Measurements from ENCODE around the gene EAF1.
"Not testable (repeated sequence)": the region's sequence is repeated elsewhere in the genome, so short reads cannot be mapped to it uniquely, and the experiment has no call there.

Gene EAF1

DNA sequence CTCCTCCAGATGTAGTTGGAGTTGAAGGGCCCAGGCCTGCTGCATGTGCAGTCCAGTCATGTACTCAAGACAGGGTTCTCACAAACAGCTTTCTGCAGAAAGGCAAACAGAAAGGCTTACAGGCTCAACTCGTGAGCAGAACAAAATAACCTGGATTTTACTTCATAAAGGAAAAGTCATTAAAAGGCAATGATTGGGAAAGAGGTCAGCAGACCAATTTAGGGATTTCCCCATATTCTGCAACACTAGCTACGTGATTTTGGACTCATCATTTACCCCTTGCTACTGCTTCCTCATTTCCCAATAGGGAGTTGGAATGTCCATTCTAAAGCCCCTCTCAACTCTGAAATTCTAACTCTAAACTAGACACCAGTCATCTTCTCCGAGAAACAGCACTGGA, 18.2 kb upstream of the EAF1 start:
- no peak for DNase-seq

DNA sequence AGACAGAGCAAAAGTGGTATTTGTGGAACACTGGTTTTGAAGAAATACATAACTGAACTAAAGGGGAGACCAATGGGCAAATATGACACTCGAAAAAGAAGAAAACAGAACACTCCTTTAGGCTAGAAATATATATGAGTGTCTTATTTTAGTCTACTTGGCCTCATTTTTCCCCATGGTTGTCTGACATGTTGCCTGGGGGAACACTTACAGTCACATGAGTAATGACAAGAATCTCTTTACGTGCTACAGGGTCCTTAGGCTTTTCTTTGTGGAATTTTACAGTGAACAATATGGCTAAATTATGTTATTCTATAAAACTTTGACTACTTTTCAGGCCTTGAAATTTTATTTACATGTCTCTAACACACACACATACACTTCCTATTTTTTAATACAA, 17.6 kb upstream of the EAF1 start:
- DNase-seq = no peak

DNA sequence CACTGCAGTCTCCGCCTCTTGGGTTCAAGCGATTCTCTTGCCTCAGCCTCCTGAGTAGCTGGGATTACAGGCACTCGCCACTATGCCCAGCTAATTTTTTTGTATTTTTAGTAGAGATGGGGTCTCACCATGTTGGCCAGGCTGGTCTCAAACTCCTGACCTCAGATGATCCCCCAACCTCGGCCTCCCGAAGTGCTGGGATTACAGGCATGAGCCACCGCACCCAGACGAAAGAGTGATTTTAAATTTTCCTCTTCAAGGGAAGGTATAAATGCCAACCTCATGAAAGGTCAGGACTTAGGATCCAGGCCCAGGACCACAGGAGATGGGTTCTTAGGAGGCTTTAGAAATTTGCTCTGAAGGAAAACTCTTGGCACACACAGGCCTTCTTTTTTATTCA, 16.4 kb upstream of the EAF1 start:
- not testable (repeated sequence) for DNase-seq

DNA sequence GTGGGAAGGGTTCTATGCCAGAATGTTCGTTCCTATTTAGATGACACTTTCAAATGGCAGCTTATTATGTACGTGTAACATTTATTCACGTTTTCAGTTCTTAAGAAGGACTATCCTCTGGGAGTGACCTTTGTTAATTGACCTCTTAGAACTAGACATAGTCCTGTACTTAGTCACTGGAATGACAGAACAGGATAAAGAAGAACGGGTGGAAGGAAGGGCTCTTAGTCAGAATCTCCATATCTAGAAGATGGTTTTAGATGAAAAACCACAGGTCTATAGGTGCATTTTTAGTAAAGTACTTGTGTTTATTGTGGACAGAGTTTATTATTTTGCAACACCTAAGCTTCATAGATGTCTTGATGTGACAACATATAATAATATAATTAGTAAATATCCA, 6.5 kb upstream of the EAF1 start:
- no peak for DNase-seq

DNA sequence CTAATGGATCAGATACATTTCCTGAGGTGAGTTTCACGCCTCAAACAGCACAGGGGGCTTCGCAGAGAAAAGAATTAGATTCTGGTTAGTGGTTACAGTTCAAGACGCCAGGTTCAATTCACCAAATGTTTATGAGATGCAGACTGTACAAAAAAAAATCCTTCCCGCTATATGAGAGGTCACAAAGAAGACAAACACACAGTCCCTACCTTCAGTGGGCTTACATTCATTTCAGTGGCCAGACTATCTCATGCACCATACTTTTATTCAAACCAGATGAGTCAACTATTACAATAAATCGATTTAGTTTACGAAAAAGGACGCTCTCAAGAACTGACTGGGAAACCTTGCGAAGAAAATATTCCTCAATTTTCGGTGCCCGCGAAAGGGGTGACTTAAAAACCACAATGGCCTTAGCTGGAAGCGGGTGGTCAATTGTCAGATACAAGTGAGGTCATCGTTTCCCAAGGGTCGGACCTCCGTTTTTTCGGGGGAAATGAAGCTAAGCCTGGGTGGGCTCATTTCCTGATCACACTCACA, 749 bp upstream of the EAF1 start:
- no peak for DNase-seq

DNA sequence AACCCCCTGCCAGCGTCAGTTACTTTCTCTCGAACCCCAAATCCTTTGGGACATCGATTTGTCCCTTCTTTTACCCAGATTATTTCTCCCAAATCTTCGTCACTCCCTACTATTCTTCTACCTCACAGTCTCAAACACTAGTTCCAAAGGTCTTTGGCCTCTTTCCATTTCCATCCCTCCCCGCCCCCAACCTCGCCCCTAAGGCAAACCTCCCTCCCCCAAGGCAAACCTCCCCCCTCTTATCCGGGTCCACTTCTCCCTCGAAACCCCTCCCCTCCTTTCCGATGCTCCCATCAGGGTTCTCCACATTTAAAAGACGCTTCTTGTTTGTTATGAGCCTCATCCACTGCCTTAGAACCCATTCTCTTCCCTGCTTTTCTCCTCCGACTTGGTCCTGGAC, 583 bp downstream of the EAF1 start:
- DNase-seq = no peak

DNA sequence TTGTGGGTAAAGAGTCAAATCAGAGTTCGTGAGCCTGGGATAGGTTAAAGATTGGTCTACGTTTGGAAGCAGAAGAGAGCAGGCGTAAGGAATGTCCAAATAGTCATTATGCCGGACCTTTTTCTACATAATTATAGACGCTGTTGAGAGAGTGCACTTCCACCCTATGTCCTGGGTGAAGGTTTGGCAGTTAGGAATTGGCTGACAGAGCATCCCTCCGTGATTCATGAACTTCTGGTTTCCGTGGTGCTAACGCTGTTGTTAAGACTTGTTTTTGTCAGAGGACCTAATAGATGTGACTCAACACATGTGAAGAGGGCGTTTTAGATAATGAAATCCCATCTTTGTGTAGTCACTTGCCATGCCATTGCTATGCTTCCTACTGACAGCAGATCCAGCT, 1.1 kb downstream of the EAF1 start:
- no peak for DNase-seq

DNA sequence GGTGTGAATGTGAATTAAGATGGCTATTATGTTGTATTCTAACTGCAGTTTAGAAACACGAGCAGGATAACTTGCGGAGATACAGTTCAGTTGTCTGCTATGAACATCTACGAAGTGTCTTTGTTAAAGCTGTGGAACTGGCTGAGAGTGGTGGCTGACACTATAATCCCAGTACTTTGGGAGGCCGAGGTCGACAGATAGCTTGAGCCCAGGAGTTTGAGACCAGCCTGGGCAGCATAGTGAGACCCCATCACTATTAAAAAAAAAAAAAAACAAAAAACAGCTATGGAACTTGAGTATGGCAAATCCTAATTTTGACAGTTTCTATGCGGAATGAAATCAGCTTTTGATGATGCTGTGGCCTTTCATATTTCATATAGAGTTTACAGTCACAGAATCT, 1.7 kb downstream of the EAF1 start:
- no peak for DNase-seq

DNA sequence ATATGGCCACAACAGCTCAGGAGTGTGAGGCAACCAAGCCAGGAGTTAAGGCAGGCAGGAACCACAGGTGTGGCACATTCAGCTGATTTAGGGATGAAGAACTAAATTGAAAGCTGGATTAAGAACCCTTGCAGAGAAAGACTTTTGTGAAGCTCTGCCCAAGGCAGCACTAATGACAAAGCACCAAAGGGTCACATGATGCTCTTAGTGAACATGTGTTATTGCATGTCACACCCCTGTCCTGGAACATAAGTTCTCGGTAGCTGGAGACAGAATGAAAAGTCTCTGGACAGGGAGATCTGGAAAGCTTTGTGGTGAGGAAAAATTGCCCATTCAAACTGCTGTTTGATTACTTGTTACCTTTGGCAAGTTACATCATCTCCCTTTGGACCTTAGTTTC, 3.2 kb downstream of the EAF1 start:
- DNase-seq = no peak

DNA sequence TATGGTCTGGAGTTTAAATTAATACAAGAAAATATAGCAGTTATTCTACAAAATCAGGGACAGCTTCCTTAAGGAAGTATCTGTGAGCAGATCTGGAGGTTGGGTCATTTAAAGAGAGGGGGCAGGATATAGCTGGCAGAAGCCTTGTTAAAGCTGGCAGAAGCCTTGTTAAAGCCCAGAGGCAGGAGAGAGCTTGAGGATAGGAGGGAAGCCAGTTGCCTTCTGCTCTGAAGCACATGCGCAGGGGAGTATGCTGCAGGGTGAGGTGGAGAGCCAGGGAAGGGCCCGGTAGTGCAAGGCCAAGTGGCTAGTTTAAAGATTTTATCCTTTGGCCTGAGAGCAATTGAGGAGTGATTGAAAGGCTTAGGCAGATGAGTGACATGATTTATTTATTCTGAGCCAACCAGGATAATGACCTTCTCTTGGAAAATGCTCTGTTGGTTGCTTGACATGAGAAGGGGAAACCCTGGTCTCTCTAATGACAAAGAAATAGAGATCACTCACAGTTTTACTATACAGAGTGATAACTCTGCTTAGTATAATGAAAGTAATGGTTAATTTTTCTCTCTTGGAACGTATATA, 3.9 kb downstream of the EAF1 start:
- no peak for DNase-seq

DNA sequence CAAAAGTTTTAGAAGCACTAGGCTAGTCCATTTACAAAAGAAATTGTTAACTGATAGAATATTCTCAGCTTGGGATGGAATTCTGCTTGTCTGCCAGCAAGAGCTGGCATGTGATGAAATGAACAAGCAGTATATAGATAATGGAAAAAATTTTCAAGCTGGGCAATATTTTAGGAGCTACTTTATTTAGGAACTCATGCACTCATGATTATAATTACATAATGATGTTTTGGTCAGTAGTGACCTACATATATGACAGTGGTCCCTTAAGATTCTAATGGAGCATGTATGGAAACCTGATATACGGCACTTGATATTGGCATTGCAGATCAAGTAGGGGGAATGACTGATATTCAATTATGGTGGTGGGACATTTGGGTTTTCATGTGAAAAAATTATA, 6.1 kb downstream of the EAF1 start:
- no peak for DNase-seq

DNA sequence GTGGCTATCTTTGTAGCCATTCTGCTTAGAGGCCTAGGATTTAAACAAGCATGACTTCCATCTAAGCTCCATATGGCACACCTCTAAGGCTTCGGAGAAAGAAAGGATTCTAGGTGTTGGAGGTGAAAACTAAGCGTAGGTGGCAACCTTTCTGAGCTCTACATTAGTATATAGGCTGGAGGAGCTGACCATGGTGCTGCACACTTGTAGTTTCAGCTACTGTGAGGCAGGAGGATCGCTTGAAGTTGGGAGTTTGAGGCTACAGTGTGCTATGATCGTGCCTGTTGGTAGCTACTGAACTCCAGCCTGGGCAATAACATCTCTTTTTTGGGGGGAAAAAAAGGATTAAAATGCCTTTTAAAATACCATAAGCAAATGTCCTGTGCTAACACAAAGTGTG, 7.4 kb downstream of the EAF1 start:
- no peak for DNase-seq

DNA sequence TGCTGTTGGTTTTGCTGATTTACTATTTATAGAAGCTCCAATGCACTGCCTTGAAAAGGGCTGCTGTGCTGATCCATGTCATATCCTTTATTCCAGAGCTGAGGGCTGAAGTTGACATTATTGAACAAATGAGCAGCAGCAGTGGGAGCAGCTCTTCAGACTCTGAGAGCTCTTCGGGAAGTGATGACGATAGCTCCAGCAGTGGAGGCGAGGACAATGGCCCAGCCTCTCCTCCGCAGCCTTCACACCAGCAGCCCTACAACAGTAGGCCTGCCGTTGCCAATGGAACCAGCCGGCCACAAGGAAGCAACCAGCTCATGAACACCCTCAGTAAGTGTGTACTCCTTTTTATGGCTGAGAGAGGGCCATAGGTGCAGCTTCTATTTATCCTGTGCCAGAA, 8.8 kb downstream of the EAF1 start:
- DNase-seq = no peak

DNA sequence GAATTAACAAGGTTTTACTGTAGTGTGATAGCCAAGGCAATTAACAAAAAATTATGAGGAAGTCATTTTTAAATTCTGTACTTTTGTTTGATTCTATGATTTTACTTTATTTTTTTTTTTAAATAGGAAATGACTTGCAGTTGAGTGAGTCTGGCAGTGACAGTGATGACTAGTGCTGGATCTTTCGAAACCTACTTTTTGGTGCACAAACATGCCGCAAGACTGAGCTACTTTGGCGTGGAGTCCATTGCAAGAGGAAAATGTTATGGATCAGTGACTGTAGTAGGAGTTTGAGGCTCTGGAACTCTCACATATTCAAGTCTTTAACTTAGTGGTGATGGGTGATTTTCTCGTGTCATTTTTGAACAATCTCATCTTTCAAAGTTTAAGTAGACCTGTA, 11.6 kb downstream of the EAF1 start:
- DNase-seq = no peak

DNA sequence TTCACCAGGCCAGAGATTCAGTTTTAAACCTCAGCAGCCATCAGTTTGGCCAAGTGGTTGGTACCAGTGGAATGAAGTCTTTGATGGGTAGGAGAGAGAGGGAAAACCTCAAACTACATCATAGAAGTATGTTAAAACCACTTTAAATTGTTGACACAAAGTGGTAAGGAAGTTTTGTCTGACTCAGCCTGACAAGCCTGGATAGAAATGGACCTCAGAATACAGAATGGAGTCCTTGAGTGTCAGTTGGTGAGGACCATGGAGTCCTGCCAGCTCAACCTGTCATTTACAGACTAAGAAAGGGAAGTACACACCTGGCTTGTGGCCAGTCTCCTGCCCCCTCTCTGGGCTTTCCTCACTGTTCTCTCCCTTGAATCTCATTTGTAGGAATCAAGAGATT, 12.1 kb downstream of the EAF1 start:
- DNase-seq = no peak

DNA sequence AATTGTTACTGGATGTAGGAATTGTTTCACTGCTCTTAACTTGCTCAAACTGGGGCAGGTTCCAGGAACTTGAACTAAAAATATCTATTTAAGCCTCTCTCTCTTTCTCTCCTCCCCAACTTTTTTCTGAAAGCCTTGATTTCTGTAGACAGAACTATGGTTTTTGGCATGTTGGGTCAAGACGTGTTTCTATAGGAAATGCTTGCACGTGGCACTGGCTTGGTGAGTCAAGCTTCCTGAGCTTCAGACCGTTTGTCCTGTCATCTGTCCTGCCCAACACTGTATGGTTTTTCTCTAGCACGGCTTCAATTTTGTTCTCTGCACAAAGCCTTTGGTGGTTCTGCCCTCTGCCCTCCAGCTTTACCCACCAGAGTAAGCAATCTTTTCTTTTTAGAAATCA, 13.5 kb downstream of the EAF1 start:
- no peak for DNase-seq

DNA sequence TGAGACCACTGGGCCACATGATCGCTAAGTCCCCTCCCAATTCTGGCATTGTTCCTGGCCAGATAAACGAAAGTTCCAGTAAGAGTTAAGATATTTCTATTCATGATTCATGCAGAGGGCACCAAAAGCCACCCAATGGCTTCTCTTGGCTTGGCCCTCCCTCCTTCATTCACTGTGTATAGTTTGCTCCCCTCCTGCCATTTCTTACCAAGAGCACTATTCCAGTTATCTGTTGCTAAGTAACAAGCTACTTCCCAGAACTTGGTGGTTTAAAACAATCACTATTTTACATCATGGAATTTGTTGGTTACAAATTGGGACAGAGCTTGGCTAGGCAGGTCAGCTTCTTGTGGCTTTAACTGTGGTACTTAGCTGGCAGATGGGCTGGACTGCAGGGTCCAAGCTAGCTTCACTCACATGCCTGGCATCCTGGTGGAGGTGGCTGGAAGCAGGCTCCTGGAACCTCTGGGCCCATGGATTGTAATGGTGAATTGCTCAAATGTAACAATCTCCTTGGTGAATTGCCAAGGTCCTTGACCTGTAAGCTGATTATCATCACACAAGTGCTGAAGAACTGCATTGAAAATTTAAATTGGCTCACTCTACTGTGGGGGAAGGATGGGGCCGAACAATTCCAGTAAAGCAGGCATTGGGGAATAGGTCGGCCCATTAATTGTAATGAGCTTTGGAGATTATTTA, 16.6 kb downstream of the EAF1 start:
- DNase-seq = no peak

DNA sequence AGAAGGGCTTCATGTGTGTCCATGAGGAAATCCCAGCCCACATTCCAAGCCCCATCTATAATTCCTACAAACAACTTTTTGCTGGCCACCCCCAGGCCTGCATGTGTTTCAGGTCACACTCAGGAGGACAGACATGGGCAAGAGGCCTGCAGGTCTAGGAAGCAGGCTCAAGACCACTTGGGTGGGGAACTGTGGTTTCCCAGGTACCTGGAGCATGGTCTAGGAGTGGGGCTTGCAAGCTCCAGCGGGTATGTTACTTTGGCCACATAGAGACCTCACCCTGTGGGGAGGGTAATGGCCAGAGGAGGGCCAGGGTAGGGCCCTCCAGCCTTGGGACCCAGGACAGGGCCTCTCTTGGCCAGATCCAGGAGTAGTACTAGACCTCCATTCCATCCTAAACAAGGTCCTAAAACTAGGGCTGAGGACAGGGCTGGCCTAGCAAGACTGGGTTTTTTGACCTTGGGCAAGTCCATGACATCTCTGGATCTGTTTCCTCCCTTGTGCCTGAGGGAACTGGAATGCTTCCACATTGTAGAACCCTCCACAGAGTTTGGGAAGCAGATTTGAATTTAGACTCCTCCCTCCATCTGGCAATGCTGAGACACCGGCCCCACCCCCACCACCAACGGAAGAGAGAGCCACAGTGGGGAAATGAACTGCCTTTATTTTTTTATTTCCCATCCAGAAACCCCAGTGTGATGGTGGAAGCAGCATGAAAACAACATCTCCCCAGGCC, 22.3 kb downstream of the EAF1 start:
- no peak for DNase-seq

DNA sequence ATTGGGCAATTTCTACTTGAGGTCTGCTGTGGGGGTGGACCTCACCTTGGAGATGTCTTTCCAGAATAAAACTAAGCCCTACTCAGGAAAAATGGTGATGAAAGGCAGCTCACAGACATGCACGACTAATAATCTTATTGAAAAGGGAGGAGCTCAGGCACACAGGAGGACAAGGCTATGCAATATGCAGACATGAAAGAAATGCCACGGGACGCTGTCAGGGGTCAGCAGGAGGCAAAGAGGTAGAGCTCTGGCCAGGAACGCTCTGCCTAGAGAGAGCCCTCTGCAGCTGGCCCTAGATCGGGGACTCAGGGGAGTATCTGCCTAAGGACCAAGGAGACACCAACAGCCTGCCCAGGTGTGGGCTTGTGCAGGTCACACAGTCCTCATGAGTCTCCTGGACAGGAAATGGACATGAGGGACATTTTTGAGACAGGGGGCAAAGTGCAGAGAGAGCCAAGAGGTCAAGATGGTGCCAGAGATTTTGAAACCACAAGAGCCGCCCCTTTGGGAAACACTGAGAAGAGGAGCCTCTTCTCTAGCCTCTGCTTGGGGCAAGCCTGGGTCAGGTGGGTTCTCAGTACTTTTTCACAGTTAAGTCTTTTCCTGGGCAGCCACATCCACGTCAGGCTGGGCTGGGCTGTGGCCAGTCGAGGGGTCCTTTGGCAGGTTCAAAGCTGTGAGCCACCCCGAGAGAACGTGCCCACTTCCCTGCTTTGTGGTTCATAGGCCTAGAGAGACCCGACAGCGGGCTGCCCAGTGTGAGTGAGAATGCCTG, 23.2 kb downstream of the EAF1 start:
- DNase-seq = no peak

DNA sequence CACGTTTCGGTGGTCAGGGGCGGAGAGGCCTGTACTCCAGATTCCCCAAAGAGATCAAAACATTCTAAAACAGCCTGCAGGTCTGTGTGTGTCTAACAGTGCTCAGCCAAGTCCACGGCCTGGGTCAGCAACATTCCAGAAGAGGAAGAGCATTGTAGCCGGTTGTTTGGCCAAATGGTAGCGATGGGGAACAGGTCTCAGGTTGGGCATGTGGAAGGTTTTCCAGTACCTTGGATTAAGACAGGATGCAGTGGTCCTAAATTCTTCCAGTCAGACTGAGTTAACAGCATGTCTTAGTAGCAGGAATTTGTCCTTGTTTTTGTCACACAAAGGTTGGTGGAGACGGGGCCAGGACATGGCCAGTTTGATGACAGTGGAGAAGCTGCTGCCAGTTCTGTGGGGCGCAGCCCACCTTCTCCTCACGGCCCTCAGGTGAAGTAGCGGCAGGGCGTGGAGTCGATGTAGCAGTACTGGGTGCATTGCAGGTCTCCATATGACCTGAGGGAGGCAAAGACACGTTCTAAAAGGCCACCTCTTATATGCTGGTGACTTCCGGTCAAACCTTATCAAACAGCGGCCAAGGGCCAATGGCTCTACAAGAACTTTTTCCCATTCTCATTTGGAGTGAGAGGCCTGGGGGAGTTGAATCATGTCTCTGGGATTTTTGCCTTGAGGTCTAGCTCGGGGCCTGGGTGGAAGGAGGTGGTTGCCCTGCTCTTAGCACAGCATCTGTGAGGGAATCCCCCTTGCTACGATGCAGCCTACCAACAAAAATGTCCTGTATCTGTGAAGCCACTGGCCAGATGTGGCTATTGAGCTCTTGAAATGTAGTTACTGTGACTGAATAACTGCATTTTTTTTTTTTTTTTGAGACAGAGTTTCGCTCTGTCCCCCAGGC, 24.1 kb downstream of the EAF1 start:
- DNase-seq = no peak

DNA sequence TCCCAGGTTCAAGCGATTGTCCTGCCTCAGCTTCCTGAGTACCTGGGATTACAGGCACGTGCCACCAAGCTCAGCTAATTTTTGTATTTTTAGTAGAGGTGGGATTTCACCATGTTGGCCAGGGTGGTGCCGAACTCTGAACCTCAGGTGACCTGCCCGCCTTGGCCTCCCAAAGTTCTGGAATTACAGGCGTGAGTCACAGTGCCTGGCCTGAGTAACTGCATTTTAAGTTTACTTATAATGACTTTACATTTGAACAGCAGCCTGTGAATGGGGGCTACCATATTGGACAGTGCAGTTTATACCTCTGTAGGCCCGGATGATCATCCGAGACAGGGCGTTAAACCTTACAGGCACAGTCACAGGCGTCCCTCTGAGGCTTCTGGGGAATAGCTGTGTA, 24.8 kb downstream of the EAF1 start:
- DNase-seq = no peak

DNA sequence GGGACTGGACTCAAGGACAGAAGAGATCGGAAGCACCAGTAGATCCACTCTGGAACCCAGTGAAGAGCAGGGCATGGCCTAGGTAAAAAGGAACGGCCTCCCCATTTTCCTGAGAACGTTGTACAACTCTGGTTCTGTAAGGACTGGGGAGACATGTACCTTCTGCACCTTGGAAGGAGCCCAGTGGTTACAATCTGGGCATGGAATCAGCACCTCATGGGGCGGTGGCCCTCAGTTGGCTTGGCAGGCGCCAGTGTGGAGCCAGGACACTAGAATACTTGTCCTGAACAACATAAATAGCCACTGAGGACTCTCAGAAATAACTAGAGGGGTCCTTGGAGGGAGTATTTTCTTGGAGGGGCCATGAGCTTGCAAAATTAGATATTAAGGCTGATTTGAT, 25.6 kb downstream of the EAF1 start:
- no peak for DNase-seq
